Measurements from ENCODE around the gene C1orf56. TPM values are rescaled to one million over a fixed set of nuclear protein-coding genes. Genes with fewer than 3 reads are reported as not detected.
A peak's percentile ranks its signal among the peaks of the same experiment; 100 is the strongest.

Gene C1orf56
- total and polyA plus RNA-seq, 2 of the 13 experiments (the other 11 are each of a cell fraction or from before 2014, with no cell fraction given) = 1.5 to 3.2 TPM

DNA sequence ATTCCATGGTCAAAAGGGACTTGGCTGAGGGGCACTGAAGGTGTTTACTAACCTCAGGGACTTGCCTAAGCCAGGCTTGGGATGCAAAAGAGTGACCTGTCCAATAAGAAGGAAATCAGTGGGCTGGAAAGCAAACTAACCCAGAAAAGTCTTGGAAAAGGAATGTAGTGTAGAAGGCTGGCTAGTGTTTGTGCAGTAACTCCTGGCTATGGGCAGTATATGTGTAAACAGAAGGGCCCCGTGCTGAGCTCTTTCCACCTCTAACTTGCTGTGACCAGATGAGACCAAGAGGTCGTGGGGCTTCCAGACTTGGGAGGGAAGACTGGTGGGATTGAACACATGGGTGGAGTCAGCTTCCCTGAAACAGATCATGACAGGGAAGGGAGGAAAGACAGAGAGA is 44.9 kb upstream of the C1orf56 start:
- ATAC-seq (no peak), DNase-seq (ENCODE audit: low spot score) (no peak), FAIRE-seq (no peak)
- no peak overlapping the region for H2AFZ ChIP-seq (ENCODE audit: low read length)
- H3K4me1 ChIP-seq (ENCODE audit: insufficient read depth, low read length) = peaks cover 60% of the 10 kb centered on the region
- H3K36me3 ChIP-seq (replicated peaks in 1 of 2; ENCODE audit: control insufficient read depth in 1 of 2, insufficient read depth in 2 of 2, low read length in 2 of 2) = peaks cover 7 to 31% of the 10 kb centered on the region in 2 experiments; a peak in 4 of 5 replicates
- peak overlapping the region; percentile 65 for H3K4me2 ChIP-seq (ENCODE audit: low read depth, low read length)
- no peaks in the 10 kb centered on the region; a peak in 1 of 5 replicates for H3K27me3 ChIP-seq (ENCODE audit: control insufficient read depth in 1 of 2, insufficient read depth in 2 of 2, low read length in 2 of 2)
- peak overlapping the region; percentile 31; the same call in 1 of the 2 replicates for H3K9ac ChIP-seq (ENCODE audit: insufficient read depth, low read depth, low read length)
- peaks cover 15% of the 10 kb centered on the region for H3K79me2 ChIP-seq (ENCODE audit: insufficient read depth, low read length)
- CTCF ChIA-PET (ENCODE audit: low intra/inter-chr PET ratio, low total read pairs) = no interaction called here
- no peaks in the 10 kb centered on the region for H3K9me3 ChIP-seq (ENCODE audit: low read length)
- POLR2A ChIA-PET = interaction anchor here (0.9 to 9.1 kb wide), 5 partner anchors 10 to 35 kb away, joined by 3 to 150 read pairs (median 8); partner anchors contain the start of gene ANXA9
- WGBS (ENCODE audit: low lambda C conversion rate) = 12% methylated on average over 2 of the region's 2 CpGs
- peak overlapping the region; percentile 29 for H3K27ac ChIP-seq (ENCODE audit: extremely low read length, insufficient read depth, low read length)
- no TSS peak for BruUV-seq (replicated peaks)
- intact Hi-C loops (cut with micrococcal nuclease; ENCODE audit: unreplicated experiment) (no loop called here), in situ Hi-C loops (cut with HindIII; ENCODE audit: extremely low pct_ligation_motif_present, low pct_unique_long_range_greater_than_20kb) (no loop called here)
- no peak overlapping the region; a peak in 1 of 6 replicates for H3K4me3 ChIP-seq (replicated peaks in 1 of 3; ENCODE audit: insufficient read depth in 1 of 3, low read depth in 2 of 3, low read length in 3 of 3)
- H4K20me1 ChIP-seq (ENCODE audit: insufficient read depth, low read length) = no peaks in the 10 kb centered on the region
- TF ChIP-seq, protein P1, sequence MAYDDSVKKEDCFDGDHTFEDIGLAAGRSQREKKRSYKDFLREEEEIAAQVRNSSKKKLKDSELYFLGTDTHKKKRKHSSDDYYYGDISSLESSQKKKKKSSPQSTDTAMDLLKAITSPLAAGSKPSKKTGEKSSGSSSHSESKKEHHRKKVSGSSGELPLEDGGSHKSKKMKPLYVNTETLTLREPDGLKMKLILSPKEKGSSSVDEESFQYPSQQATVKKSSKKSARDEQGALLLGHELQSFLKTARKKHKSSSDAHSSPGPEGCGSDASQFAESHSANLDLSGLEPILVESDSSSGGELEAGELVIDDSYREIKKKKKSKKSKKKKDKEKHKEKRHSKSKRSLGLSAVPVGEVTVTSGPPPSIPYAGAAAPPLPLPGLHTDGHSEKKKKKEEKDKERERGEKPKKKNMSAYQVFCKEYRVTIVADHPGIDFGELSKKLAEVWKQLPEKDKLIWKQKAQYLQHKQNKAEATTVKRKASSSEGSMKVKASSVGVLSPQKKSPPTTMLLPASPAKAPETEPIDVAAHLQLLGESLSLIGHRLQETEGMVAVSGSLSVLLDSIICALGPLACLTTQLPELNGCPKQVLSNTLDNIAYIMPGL (CRISPR knock-in tag; IDR thresholded peaks at IDR 0.05; ENCODE audit: borderline replicate concordance in 1 of 2, low read depth in 1 of 2) = no peak
- no peak for TF ChIP-seq MEF2D (CRISPR knock-in tag; IDR thresholded peaks at IDR 0.05)
- no peak for TF ChIP-seq ZNF598 (CRISPR knock-in tag; IDR thresholded peaks at IDR 0.05; ENCODE audit: borderline replicate concordance)
- TF ChIP-seq ZNF350 (CRISPR knock-in tag; IDR thresholded peaks at IDR 0.05; ENCODE audit: borderline replicate concordance, low read depth) = no peak
- TF ChIP-seq TEAD3 (CRISPR knock-in tag; optimal IDR thresholded peaks at IDR 0.05; ENCODE audit: borderline replicate concordance) = peak; percentile 26
- TF ChIP-seq, protein P2, sequence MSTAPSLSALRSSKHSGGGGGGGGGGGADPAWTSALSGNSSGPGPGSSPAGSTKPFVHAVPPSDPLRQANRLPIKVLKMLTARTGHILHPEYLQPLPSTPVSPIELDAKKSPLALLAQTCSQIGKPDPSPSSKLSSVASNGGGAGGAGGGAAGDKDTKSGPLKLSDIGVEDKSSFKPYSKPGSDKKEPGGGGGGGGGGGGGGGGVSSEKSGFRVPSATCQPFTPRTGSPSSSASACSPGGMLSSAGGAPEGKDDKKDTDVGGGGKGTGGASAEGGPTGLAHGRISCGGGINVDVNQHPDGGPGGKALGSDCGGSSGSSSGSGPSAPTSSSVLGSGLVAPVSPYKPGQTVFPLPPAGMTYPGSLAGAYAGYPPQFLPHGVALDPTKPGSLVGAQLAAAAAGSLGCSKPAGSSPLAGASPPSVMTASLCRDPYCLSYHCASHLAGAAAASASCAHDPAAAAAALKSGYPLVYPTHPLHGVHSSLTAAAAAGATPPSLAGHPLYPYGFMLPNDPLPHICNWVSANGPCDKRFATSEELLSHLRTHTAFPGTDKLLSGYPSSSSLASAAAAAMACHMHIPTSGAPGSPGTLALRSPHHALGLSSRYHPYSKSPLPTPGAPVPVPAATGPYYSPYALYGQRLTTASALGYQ (CRISPR knock-in tag; IDR thresholded peaks at IDR 0.05) = no peak
- TF ChIP-seq, protein P3, sequence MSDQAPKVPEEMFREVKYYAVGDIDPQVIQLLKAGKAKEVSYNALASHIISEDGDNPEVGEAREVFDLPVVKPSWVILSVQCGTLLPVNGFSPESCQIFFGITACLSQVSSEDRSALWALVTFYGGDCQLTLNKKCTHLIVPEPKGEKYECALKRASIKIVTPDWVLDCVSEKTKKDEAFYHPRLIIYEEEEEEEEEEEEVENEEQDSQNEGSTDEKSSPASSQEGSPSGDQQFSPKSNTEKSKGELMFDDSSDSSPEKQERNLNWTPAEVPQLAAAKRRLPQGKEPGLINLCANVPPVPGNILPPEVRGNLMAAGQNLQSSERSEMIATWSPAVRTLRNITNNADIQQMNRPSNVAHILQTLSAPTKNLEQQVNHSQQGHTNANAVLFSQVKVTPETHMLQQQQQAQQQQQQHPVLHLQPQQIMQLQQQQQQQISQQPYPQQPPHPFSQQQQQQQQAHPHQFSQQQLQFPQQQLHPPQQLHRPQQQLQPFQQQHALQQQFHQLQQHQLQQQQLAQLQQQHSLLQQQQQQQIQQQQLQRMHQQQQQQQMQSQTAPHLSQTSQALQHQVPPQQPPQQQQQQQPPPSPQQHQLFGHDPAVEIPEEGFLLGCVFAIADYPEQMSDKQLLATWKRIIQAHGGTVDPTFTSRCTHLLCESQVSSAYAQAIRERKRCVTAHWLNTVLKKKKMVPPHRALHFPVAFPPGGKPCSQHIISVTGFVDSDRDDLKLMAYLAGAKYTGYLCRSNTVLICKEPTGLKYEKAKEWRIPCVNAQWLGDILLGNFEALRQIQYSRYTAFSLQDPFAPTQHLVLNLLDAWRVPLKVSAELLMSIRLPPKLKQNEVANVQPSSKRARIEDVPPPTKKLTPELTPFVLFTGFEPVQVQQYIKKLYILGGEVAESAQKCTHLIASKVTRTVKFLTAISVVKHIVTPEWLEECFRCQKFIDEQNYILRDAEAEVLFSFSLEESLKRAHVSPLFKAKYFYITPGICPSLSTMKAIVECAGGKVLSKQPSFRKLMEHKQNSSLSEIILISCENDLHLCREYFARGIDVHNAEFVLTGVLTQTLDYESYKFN (CRISPR knock-in tag; conservative IDR thresholded peaks at IDR 0.05) = no peak
- TF ChIP-seq FOXA1 (IDR thresholded peaks at IDR 0.05) = no peak
- TF ChIP-seq FOXA1 (CRISPR knock-in tag; IDR thresholded peaks at IDR 0.05) = peak; percentile 6; the same call in 1 of the 2 replicates
- TF ChIP-seq, protein P4, sequence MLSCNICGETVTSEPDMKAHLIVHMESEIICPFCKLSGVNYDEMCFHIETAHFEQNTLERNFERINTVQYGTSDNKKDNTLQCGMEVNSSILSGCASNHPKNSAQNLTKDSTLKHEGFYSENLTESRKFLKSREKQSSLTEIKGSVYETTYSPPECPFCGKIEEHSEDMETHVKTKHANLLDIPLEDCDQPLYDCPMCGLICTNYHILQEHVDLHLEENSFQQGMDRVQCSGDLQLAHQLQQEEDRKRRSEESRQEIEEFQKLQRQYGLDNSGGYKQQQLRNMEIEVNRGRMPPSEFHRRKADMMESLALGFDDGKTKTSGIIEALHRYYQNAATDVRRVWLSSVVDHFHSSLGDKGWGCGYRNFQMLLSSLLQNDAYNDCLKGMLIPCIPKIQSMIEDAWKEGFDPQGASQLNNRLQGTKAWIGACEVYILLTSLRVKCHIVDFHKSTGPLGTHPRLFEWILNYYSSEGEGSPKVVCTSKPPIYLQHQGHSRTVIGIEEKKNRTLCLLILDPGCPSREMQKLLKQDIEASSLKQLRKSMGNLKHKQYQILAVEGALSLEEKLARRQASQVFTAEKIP (CRISPR knock-in tag; IDR thresholded peaks at IDR 0.05; ENCODE audit: borderline replicate concordance) = no peak
